Natural killer cell (primary cell): Measurements from ENCODE around the gene ACOT4. TPM values are rescaled to one million over a fixed set of nuclear protein-coding genes. Genes with fewer than 3 reads are reported as not detected.

Source experiments
- ATAC-seq, 3 donors: fragments of 150-1000 bp in 2 of 3; fragments of 200-7000 bp in 1 of 3; cut with Tn5 transposase; 1 replicate in 1 of 3; 2 replicates in 2 of 3; pipeline ENCODE4 v1.10.0; 2021; ENCODE audit warnings: mild to moderate bottlenecking in 2 of 3, moderate library complexity in 2 of 3
- DNase-seq, 2 donors: peaks; one replicate each; pipeline versions ENCODE4 v3.0.0 to v3.0.0-alpha.2; 2013 to 2021; ENCODE audit warnings: mixed read lengths in 1 of 2
- H3K27ac ChIP-seq: one replicate; pipeline ENCODE4 v1.5.1; 2013; ENCODE audit warnings: mild to moderate bottlenecking, low read length
- H3K27me3 ChIP-seq: one replicate; pipeline ENCODE4 v1.6.1; 2013; ENCODE audit warnings: low read length; ENCODE audit not compliant: control insufficient read depth, insufficient read depth
- H3K36me3 ChIP-seq: one replicate; pipeline ENCODE4 v1.6.1; 2013; ENCODE audit warnings: low read length; ENCODE audit not compliant: control insufficient read depth, insufficient read depth
- H3K4me1 ChIP-seq: one replicate; pipeline ENCODE4 v1.6.1; 2013; ENCODE audit warnings: low read length; ENCODE audit not compliant: control insufficient read depth, insufficient read depth
- H3K4me3 ChIP-seq: one replicate; pipeline ENCODE4 v1.5.1; 2013; ENCODE audit warnings: low read length
- H3K9me3 ChIP-seq: one replicate; pipeline ENCODE4 v1.6.1; 2013; ENCODE audit warnings: low read length; ENCODE audit not compliant: control insufficient read depth, insufficient read depth
- H3K27ac Mint-ChIP-seq, 2 donors: one replicate each; pipeline ENCODE4 v1.8.0; 2022; ENCODE audit warnings: mild to moderate bottlenecking in 2 of 2, mixed read lengths in 2 of 2, moderate library complexity in 1 of 2
- H3K27me3 Mint-ChIP-seq, 2 donors: one replicate each; pipeline ENCODE4 v1.8.0; 2022; ENCODE audit warnings: low read depth in 2 of 2, mixed read lengths in 2 of 2
- H3K36me3 Mint-ChIP-seq: one replicate; pipeline ENCODE4 v1.8.0; 2022; ENCODE audit warnings: mixed read lengths
- H3K4me1 Mint-ChIP-seq, 2 donors: one replicate each; pipeline ENCODE4 v1.8.0; 2022; ENCODE audit warnings: mixed read lengths in 2 of 2
- H3K4me3 Mint-ChIP-seq: one replicate; pipeline ENCODE4 v1.8.0; 2022; ENCODE audit warnings: mild to moderate bottlenecking, moderate library complexity, mixed read lengths
- H3K9me3 Mint-ChIP-seq, 2 donors: one replicate each; pipeline ENCODE4 v1.8.0; 2022; ENCODE audit warnings: mixed read lengths in 2 of 2
- CTCF ChIP-seq: fragments of 200-600 bp; IDR thresholded peaks from one replicate; pipeline ENCODE4 v1.8.0; 2022; ENCODE audit warnings: antibody characterized with exemption
- WGBS: methylation state at CpG from one replicate; pipeline ENCODE4 v1.1.7; 2013; ENCODE audit warnings: missing lambda C conversion rate; ENCODE audit not compliant: insufficient coverage; 5-methylcytosine and 5-hydroxymethylcytosine counted together
- intact Hi-C: fragments of 100-400 bp; cut with micrococcal nuclease; formaldehyde crosslinking; loops from one replicate; pipeline ENCODE4 v1.14.2; 2022
- total RNA-seq, 4 donors: library from RNA; stranded (reverse); fragments of 120-200 nt in 1 of 4; gene quantifications; one replicate each; pipeline versions ENCODE4 v1.2.3 to v1.2.4, GENCODE V29; 2013 to 2022

ACOT4 gene
- total RNA-seq, 3 donors from 2014 or later (not counting 1 experiment from before 2014, with no cell fraction given) = 2.3 to 3.0 (median 2.6) TPM

- H3K4me1 Mint-ChIP-seq = peaks cover 6 to 7% of the 10 kb centered on the region in 2 donors
- Histone ChIP-seq H3K27ac (peak overlapping the region; percentile 67), H3K4me1 (peaks cover 10% of the 10 kb centered on the region), H3K27me3 (no peaks in the 10 kb centered on the region), H3K4me3 (peak overlapping the region; percentile 53), H3K36me3 (no peaks in the 10 kb centered on the region), H3K9me3 (no peaks in the 10 kb centered on the region)
- ATAC-seq = peak in 2 of 3 donors; percentile 2 to 16
- no peak for DNase-seq
- peak overlapping the region; percentile 80 to 83 for H3K27ac Mint-ChIP-seq
- 6% methylated on average over 12 of the region's 13 CpGs for WGBS
- peak overlapping the region; percentile 91 for H3K4me3 Mint-ChIP-seq
- no peaks in the 10 kb centered on the region for H3K9me3 Mint-ChIP-seq
- TF ChIP-seq CTCF = no peak
- no peaks in the 10 kb centered on the region for H3K36me3 Mint-ChIP-seq
- no peaks in the 10 kb centered on the region for H3K27me3 Mint-ChIP-seq
- intact Hi-C loops = no loop called here
These were observed 21.3 kb downstream of the ACOT4 start for GRCh38 chr14:73613046-73613383.

- H3K9me3 ChIP-seq = no peaks in the 10 kb centered on the region
- H3K36me3 Mint-ChIP-seq = no peaks in the 10 kb centered on the region
- peak overlapping the region; percentile 91 for H3K4me3 Mint-ChIP-seq
- TF ChIP-seq CTCF = no peak
- H3K27ac ChIP-seq = peak overlapping the region; percentile 67
- H3K4me1 ChIP-seq = peaks cover 10% of the 10 kb centered on the region
- DNase-seq = no peak
- intact Hi-C loops = no loop called here
- H3K27me3 ChIP-seq = no peaks in the 10 kb centered on the region
- 60% methylated on average over 1 of the region's 3 CpGs for WGBS
- ATAC-seq = no peak
- H3K9me3 Mint-ChIP-seq = no peaks in the 10 kb centered on the region
- peaks cover 6 to 7% of the 10 kb centered on the region in 2 donors for H3K4me1 Mint-ChIP-seq
- no peaks in the 10 kb centered on the region for H3K27me3 Mint-ChIP-seq
- H3K4me3 ChIP-seq = peak overlapping the region; percentile 53
- no peaks in the 10 kb centered on the region for H3K36me3 ChIP-seq
- peak overlapping the region; percentile 80 to 83 for H3K27ac Mint-ChIP-seq
These were observed 21.8 kb downstream of the ACOT4 start for GRCh38 chr14:73613419-73613963.

- Histone ChIP-seq H3K27ac (no peak overlapping the region), H3K27me3 (no peaks in the 10 kb centered on the region), H3K4me1 (peaks cover 9% of the 10 kb centered on the region), H3K9me3 (no peaks in the 10 kb centered on the region), H3K36me3 (no peaks in the 10 kb centered on the region), H3K4me3 (no peak overlapping the region)
- ATAC-seq (no peak), DNase-seq (no peak)
- TF ChIP-seq CTCF = no peak
- intact Hi-C loops = no loop called here
- Mint-ChIP-seq H3K4me3 (no peak overlapping the region), H3K27ac (no peak overlapping the region), H3K36me3 (no peaks in the 10 kb centered on the region), H3K4me1 (peaks cover 6 to 7% of the 10 kb centered on the region in 2 donors), H3K9me3 (no peaks in the 10 kb centered on the region), H3K27me3 (no peaks in the 10 kb centered on the region)
- 93% methylated on average over 4 of the region's 4 CpGs for WGBS
These were observed 25.2 kb downstream of the ACOT4 start for GRCh38 chr14:73616831-73617230.

- no peaks in the 10 kb centered on the region for H3K27me3 ChIP-seq
- no peak overlapping the region for H3K4me3 ChIP-seq
- Mint-ChIP-seq H3K36me3 (no peaks in the 10 kb centered on the region), H3K4me3 (no peak overlapping the region), H3K9me3 (no peaks in the 10 kb centered on the region), H3K4me1 (no peaks in the 10 kb centered on the region), H3K27ac (no peak overlapping the region), H3K27me3 (no peaks in the 10 kb centered on the region)
- H3K36me3 ChIP-seq = no peaks in the 10 kb centered on the region
- intact Hi-C loops = no loop called here
- WGBS = no CpG with 5 or more reads among the region's 1 CpG
- no peaks in the 10 kb centered on the region for H3K4me1 ChIP-seq
- H3K9me3 ChIP-seq = no peaks in the 10 kb centered on the region
- TF ChIP-seq CTCF = no peak
- no peak for DNase-seq
- no peak for ATAC-seq
- no peak overlapping the region for H3K27ac ChIP-seq
These were observed 27.9 kb downstream of the ACOT4 start for GRCh38 chr14:73619524-73619923.
